HG03439 (cell line): ENCODE results near the gene SCAPER.
"Not testable (repeated sequence)": the region's sequence is repeated elsewhere in the genome, so short reads cannot be mapped to it uniquely, and the experiment has no call there.

Experiments
- ATAC-seq: cut with Tn5 transposase; IDR thresholded peaks from one replicate; pipeline ENCODE4 v1.9.1; 2021; ENCODE audit warnings: mild to moderate bottlenecking, moderate library complexity; ENCODE audit not compliant: unreplicated experiment

SCAPER gene

GRCh38 chr15:76793162-76793561 is 112.0 kb downstream of the SCAPER start:
- no peak for ATAC-seq

- ATAC-seq = no peak
Measured at GRCh38 chr15:76791511-76791910, 113.6 kb downstream of the SCAPER start.

DNA sequence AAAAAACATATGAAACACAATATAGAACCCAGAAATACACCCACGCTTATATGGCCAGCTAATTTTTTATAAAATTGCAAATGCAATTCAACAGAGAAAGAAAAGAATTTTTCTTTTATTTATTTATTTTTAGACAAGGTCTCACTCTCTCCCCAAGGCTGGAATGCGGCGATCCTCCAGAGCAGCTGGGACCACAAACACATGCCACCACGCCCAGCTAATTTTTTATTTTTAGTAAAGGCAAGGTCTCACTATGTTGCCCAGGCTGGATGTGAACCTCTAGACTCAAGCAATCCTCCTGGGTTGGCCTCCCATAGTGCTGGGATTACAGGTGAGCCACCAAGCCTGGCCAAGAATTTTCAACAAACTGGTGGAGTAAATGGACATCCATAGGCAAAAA is 117.9 kb downstream of the SCAPER start:
- ATAC-seq = no peak

DNA sequence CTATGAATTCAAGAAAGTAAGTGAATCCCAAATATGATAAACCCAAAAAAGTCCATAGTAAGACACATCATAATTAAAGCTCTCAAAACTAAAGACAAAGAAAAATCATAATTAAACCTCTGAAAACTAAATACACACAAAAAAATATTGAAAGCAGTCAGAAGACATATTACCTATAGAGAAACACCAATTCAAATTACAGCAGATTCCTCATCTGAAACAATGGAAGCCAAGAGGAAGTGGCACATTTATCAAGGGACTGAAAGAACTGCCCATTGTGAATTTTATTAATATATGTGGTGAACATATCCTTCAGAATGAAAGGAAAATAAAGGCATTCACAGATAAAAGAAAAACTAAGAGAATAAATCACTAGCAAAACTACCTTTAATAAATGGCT is 128.2 kb downstream of the SCAPER start:
- ATAC-seq = no peak

DNA sequence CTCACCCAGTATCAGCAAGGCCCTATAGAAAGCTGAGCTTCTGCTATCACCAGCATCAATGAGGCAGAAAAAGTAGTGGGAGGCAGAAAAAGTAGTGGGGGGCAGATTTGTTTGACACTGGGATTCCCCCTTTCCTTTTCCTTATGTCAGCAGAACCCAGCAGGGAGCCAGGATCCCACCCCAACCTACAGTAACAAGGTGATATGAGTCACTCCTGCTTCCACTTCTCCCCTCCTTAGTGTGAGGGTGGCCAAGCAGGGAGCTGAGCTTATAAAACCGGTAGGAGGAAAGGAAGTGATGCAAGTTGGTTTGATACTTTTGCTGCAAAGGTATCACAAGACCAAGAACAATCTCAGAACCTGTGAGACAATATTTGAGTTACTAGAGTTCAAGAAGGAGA is 128.7 kb downstream of the SCAPER start:
- ATAC-seq = no peak

DNA sequence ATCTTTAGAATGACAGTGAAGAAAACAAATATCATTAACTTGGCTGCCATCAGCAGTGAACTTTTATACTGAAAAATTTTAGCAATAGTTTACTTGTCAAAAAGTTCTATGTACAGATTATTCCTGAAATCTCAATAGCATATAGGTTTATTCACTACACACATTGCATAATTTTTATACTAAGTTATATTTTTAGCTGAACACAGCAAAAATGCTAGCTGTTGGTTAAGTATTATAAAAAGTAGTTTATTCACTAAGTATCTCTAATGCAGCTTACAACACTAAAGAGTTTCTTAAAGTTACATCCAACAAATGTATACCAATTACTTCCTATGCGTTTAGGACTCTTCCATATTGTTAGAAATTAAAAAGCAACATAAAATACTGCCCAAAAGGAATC is 131.9 kb downstream of the SCAPER start:
- no peak for ATAC-seq

- ATAC-seq = no peak
Measured at GRCh38 chr15:76772776-76773175, 132.4 kb downstream of the SCAPER start.

GRCh38 chr15:76764004-76764403 is 141.1 kb downstream of the SCAPER start:
- no peak for ATAC-seq

DNA sequence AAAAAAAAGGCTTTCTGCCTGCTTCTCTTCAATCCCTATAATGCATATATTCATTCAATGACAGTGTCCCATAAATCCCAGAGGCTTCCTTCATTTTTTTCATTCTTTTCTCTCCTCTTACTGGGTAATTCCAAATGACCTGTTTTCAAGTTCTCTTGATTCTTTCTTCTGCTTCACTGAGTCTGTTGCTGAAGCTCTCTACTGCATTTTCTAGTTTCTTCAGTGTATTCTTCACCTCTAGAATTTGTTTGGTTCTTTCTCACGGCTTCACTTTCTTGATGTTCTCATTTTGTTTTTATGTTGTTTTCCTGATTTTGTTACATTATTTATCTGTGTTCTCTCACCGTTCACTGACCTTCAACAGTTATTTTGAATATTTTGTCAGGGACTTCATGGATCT is 141.6 kb downstream of the SCAPER start:
- ATAC-seq = no peak

DNA sequence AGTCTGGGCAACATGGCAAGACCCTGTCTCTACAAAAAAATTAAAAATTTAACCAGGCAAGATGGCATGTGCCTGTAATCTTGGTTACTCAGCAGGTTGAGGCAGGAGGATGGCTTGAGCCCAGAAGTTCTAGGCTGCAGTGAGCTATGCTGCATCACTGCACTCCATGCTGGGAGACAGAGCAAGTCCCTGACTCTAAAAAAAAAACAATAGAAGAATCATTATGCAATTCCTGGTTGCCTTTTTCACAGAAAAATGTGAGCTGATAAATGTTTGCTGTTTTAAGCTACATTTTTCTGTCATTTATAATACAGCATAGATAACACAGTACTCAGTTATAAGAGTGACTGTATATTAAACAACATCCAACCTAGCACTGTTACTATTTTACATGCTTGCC is 148.8 kb downstream of the SCAPER start:
- ATAC-seq = no peak

- ATAC-seq = no peak
Measured at GRCh38 chr15:76753771-76754170, 151.4 kb downstream of the SCAPER start.

- no peak for ATAC-seq
Measured at GRCh38 chr15:76753131-76753530, 152.0 kb downstream of the SCAPER start.

- ATAC-seq = no peak
Measured at GRCh38 chr15:76752549-76752948, 152.6 kb downstream of the SCAPER start.

DNA sequence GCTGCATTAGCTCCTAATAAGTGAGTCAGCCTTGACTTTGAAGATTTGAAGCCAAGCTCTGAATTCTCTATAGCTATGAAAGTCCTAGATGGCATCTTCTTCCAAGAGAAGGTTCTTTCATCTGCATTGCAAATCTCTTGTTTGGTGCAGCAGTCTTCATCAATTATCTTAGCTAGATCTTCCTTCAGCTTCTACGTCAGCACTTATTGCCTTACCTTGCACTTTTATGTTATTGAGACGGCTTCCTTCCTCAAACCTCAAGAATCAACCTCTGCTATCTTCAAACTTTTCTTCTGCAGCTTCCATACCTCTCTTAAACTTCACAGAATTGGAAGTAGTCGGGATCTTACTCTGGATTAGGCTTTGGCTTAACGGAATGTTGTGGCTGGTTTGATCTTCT is 167.6 kb downstream of the SCAPER start:
- no peak for ATAC-seq

DNA sequence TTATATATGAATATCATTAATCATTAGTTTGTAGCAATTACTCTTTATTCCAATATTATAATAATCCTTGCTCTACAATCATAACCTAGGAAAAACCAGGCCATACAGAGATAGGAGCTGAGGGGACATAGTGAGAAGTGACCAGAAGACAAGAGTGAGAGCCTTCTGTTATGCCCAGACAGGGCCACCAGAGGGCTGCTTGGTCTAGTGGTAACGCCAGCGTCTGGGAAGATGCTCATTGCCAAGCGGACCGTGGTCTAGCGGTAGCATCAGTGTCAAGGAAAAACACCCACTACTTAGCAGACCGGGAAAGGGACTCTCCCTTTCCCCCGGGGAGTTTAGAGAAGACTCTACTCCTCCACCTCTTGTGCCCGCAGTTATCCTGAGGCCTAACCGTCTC is 172.8 kb downstream of the SCAPER start:
- ATAC-seq = not testable (repeated sequence)

- ATAC-seq = no peak
Measured at GRCh38 chr15:76730262-76730661, 174.9 kb downstream of the SCAPER start.

GRCh38 chr15:76718863-76719262 is 186.3 kb downstream of the SCAPER start:
- ATAC-seq = no peak

DNA sequence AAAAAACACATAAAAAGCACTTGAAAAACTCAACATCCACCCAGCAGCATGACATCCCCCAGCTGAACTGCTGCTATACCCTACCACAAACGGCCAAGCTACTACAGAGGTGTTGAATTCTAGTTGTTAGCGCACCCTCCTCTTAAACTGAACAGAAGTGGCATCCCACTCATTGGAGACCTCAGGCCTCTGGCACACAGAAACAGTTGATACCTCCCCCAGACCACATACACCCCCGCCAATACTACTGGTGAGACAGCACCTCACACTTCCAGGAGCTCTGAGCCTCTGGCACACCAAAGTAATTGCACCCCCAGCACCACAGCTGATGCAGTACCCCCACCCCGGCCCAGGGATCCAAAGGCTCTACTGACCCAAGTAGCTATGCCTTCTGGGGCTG is 190.2 kb downstream of the SCAPER start:
- ATAC-seq = no peak

DNA sequence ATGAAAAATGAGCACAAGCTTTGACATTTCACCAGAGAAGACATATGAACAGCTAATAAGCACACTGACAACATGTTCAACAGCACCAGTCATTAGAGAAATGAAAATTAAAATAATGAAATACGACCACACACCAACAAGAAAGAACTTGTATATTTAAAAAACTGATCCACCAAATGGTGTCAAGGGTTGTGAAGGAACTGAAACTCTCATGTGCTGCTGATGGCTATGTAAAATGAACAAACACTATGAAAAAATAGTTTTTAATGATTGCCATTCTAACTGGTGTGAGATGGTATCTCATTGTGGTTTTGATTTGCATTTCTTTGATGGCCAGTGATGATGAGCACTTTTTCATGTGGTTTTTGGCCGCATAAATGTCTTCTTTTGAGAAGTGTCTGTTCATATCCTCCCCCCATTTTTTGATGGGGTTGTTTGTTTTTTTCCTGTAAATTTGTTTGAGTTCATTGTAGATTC is 193.8 kb downstream of the SCAPER start:
- ATAC-seq = no peak

DNA sequence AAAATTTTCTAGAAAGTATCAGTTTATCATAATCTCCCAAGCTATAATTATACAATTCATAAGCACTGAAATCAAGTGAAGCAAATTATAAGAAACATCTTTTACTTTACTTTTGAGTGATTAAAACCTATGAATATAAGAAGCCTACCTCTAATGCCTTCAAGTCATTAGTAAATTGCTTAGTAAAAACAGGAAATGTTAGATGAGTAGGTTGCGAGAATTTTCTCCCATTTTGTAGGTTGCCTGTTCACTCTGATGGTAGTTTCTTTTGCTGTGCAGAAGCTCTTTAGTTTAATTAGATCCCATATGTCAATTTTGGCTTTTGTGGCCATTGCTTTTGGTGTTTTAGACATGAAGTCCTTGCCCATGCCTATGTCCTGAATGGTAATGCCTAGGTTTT is 201.1 kb downstream of the SCAPER start:
- not testable (repeated sequence) for ATAC-seq

GRCh38 chr15:76696840-76697239 is 208.3 kb downstream of the SCAPER start:
- no peak for ATAC-seq

- ATAC-seq = not testable (repeated sequence)
Measured at GRCh38 chr15:76692546-76692945, 212.6 kb downstream of the SCAPER start.

GRCh38 chr15:76687592-76687991 is 217.5 kb downstream of the SCAPER start:
- not testable (repeated sequence) for ATAC-seq

DNA sequence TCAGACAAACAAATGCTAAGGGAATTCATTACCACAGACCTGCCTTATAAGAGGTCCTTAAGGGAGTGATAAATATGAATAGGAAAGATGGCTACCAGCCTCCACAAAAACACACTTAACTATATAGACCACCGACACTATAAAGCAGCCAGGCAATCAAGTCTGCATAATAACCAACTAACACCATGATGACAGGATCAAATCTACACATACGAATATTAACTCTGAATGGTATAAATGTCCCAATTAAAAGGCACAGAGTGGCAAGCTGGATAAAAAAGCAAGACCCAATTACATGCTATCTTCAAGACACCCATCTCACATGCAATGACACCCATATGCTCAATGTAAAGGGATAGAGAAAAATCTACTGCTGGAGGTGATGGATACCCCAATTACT is 221.1 kb downstream of the SCAPER start:
- no peak for ATAC-seq
